ENCODE measurements around the gene CAMTA1. TPM values are rescaled to one million over a fixed set of nuclear protein-coding genes. Genes with fewer than 3 reads are reported as not detected.

Gene CAMTA1
- total and polyA plus RNA-seq, 4 donors: 18.0 to 93.5 (median 35.8) TPM

- no peak for DNase-seq (ENCODE audit: low spot score)
- no peaks in the 10 kb centered on the region for H3K36me3 ChIP-seq (ENCODE audit: control insufficient read depth in 4 of 4, insufficient read depth in 3 of 4, low read depth in 1 of 4, low read length in 3 of 4)
- TF ChIP-seq ZBTB33 (IDR thresholded peaks at IDR 0.05) (no peak), ATF3 (IDR thresholded peaks at IDR 0.05) (no peak), RXRA (IDR thresholded peaks at IDR 0.05) (no peak), SP1 (IDR thresholded peaks at IDR 0.05) (no peak), HNF4G (IDR thresholded peaks at IDR 0.05) (no peak), REST (IDR thresholded peaks at IDR 0.05) (no peak), HNF4A (conservative IDR thresholded peaks at IDR 0.05) (no peak), FOXA1 (IDR thresholded peaks at IDR 0.05) (no peak), RAD21 (IDR thresholded peaks at IDR 0.05) (no peak), YY1 (IDR thresholded peaks at IDR 0.05) (no peak)
Measured at GRCh38 chr1:7613106-7613850, 828.0 kb downstream of the CAMTA1 start.

GRCh38 chr1:7613851-7614205, 828.6 kb downstream of the CAMTA1 start:
- Histone ChIP-seq H3K4me1 (ENCODE audit: control insufficient read depth in 4 of 4, insufficient read depth in 4 of 4, low read length in 3 of 4) (no peaks in the 10 kb centered on the region), H3K27me3 (ENCODE audit: control insufficient read depth in 4 of 4, insufficient read depth in 4 of 4, low read length in 3 of 4) (no peaks in the 10 kb centered on the region), H3K4me3 (ENCODE audit: low read depth in 1 of 3, low read length in 3 of 3) (no peak overlapping the region), H3K9ac (ENCODE audit: low read depth in 1 of 2, low read length in 2 of 2) (no peak overlapping the region), H3K27ac (ENCODE audit: low read depth in 1 of 2, low read length in 2 of 2) (no peak overlapping the region), H3K9me3 (ENCODE audit: control insufficient read depth in 4 of 4, low read length in 3 of 4) (no peaks in the 10 kb centered on the region), H3K36me3 (ENCODE audit: control insufficient read depth in 4 of 4, insufficient read depth in 3 of 4, low read depth in 1 of 4, low read length in 3 of 4) (no peaks in the 10 kb centered on the region)
- TF ChIP-seq ATF3 (IDR thresholded peaks at IDR 0.05) (no peak), MAX (IDR thresholded peaks at IDR 0.05) (no peak), FOXA2 (IDR thresholded peaks at IDR 0.05) (no peak), YY1 (IDR thresholded peaks at IDR 0.05) (no peak), RAD21 (IDR thresholded peaks at IDR 0.05) (no peak), JUND (IDR thresholded peaks at IDR 0.05) (no peak), SP1 (IDR thresholded peaks at IDR 0.05) (no peak), RXRA (IDR thresholded peaks at IDR 0.05) (no peak), HNF4G (IDR thresholded peaks at IDR 0.05) (no peak), CTCF (IDR thresholded peaks at IDR 0.05; ENCODE audit: low read depth, low read length, missing input control) (no peak), FOXA1 (IDR thresholded peaks at IDR 0.05) (no peak), NR2F2 (IDR thresholded peaks at IDR 0.05) (no peak), TAF1 (conservative IDR thresholded peaks at IDR 0.05) (no peak)
- DNase-seq (ENCODE audit: low spot score): no peak
- WGBS: 79% methylated on average over 4 of the region's 4 CpGs

More at GRCh38 chr1:7613106-7613850, 828.0 kb downstream of the CAMTA1 start:
- Histone ChIP-seq H3K4me3 (ENCODE audit: low read depth in 1 of 3, low read length in 3 of 3) (no peak overlapping the region), H3K4me1 (ENCODE audit: control insufficient read depth in 4 of 4, insufficient read depth in 4 of 4, low read length in 3 of 4) (no peaks in the 10 kb centered on the region), H3K9ac (ENCODE audit: low read depth in 1 of 2, low read length in 2 of 2) (no peak overlapping the region), H3K27ac (ENCODE audit: low read depth in 1 of 2, low read length in 2 of 2) (no peak overlapping the region), H3K27me3 (ENCODE audit: control insufficient read depth in 4 of 4, insufficient read depth in 4 of 4, low read length in 3 of 4) (no peaks in the 10 kb centered on the region), H3K9me3 (ENCODE audit: control insufficient read depth in 4 of 4, low read length in 3 of 4) (no peaks in the 10 kb centered on the region)
- 82% methylated on average over 18 of the region's 18 CpGs for WGBS

Data from liver (tissue), 9 donors.